Suppressor macrophage (primary cell): ENCODE results near the gene ZGPAT.
A peak's percentile ranks its signal among the peaks of the same experiment; 100 is the strongest.

Source experiments
- DNase-seq, 4 experiments: peaks; one replicate each; pipeline ENCODE4 v3.0.0-alpha.2; 2020 to 2022

Gene ZGPAT

GRCh38 chr20:63734946-63735858 is 27.4 kb downstream of the ZGPAT start:
- no peak for DNase-seq

- DNase-seq, result peak in 3 of 4 experiments; percentile 23 to 33 (median 23)
Observed at GRCh38 chr20:63735859-63736718, 28.2 kb downstream of the ZGPAT start, which contains the start of gene LIME1. LIME1 (plus strand) TSS chr20:63736664; CDS start chr20:63737550, 886 bp downstream.

- DNase-seq, result no peak
Observed at GRCh38 chr20:63736893-63737694, 29.3 kb downstream of the ZGPAT start.

GRCh38 chr20:63737695-63737944 is 29.8 kb downstream of the ZGPAT start:
- no peak for DNase-seq

GRCh38 chr20:63737945-63738686 is 30.3 kb downstream of the ZGPAT start:
- DNase-seq, result peak in 3 of 4 experiments; percentile 19 to 47 (median 32)

- peak; percentile 27 to 67 (median 43) for DNase-seq
Observed at GRCh38 chr20:63738687-63739129, 30.9 kb downstream of the ZGPAT start.

GRCh38 chr20:63739130-63740069 is 31.6 kb downstream of the ZGPAT start, which contains the start of gene SLC2A4RG:
SLC2A4RG (plus strand) TSS chr20:63739776; CDS start chr20:63739913, 137 bp downstream.
- peak; percentile 89 to 97 (median 94) for DNase-seq

- DNase-seq, result peak in 3 of 4 experiments; percentile 30 to 69 (median 60)
Observed at GRCh38 chr20:63740070-63740626, 32.3 kb downstream of the ZGPAT start.

GRCh38 chr20:63740627-63741353 is 33.0 kb downstream of the ZGPAT start:
- peak; percentile 64 to 83 (median 74) for DNase-seq

GRCh38 chr20:63741354-63741675 is 33.5 kb downstream of the ZGPAT start:
- no peak for DNase-seq

GRCh38 chr20:63741676-63742380 is 34.0 kb downstream of the ZGPAT start:
- DNase-seq, result no peak

GRCh38 chr20:63742381-63743024 is 34.7 kb downstream of the ZGPAT start:
- no peak for DNase-seq

- no peak for DNase-seq
Observed at GRCh38 chr20:63743210-63743970, 35.6 kb downstream of the ZGPAT start.

GRCh38 chr20:63744158-63744557 is 36.3 kb downstream of the ZGPAT start:
- no peak for DNase-seq

GRCh38 chr20:63744574-63745423 is 37.0 kb downstream of the ZGPAT start:
- DNase-seq, result no peak

- DNase-seq, result no peak
Observed at GRCh38 chr20:63745424-63745805, 37.6 kb downstream of the ZGPAT start.
